ENCODE results near the gene CEND1. TPM values are rescaled to one million over a fixed set of nuclear protein-coding genes. Genes with fewer than 3 reads are reported as not detected.

The CEND1 gene
- total RNA-seq, 1 donor from 2014 or later: 0.27 TPM

GRCh38 chr11:786235-787083 lies 3.4 kb downstream of the CEND1 start:
- TF ChIP-seq CTCF (IDR thresholded peaks at IDR 0.05): no peak
- Mint-ChIP-seq H3K4me1 (ENCODE audit: unreplicated experiment) (peaks cover 15% of the 10 kb centered on the region), H3K27ac (ENCODE audit: unreplicated experiment) (no peak overlapping the region), H3K9me3 (ENCODE audit: unreplicated experiment) (no peaks in the 10 kb centered on the region), H3K4me3 (ENCODE audit: unreplicated experiment) (no peak overlapping the region), H3K27me3 (ENCODE audit: unreplicated experiment) (no peaks in the 10 kb centered on the region), H3K36me3 (ENCODE audit: unreplicated experiment) (peaks cover 3% of the 10 kb centered on the region)
- no peak for DNase-seq (ENCODE audit: extremely low spot score, unreplicated experiment)

- peak; percentile 85 for TF ChIP-seq CTCF (IDR thresholded peaks at IDR 0.05)
- peak; percentile 91 for DNase-seq (ENCODE audit: extremely low spot score, unreplicated experiment)
- Mint-ChIP-seq H3K4me3 (ENCODE audit: unreplicated experiment) (no peak overlapping the region), H3K4me1 (ENCODE audit: unreplicated experiment) (peaks cover 12% of the 10 kb centered on the region), H3K27me3 (ENCODE audit: unreplicated experiment) (no peaks in the 10 kb centered on the region), H3K27ac (ENCODE audit: unreplicated experiment) (peak overlapping the region; percentile 80), H3K9me3 (ENCODE audit: unreplicated experiment) (no peaks in the 10 kb centered on the region), H3K36me3 (ENCODE audit: unreplicated experiment) (peaks cover 3% of the 10 kb centered on the region)
Measured at GRCh38 chr11:783581-784015, 6.3 kb downstream of the CEND1 start.

- no peaks in the 10 kb centered on the region for H3K27me3 Mint-ChIP-seq (ENCODE audit: unreplicated experiment)
- DNase-seq (ENCODE audit: extremely low spot score, unreplicated experiment): no peak
- peak overlapping the region; percentile 80 for H3K27ac Mint-ChIP-seq (ENCODE audit: unreplicated experiment)
- H3K36me3 Mint-ChIP-seq (ENCODE audit: unreplicated experiment): peaks cover 3% of the 10 kb centered on the region
- no peak overlapping the region for H3K4me3 Mint-ChIP-seq (ENCODE audit: unreplicated experiment)
- TF ChIP-seq CTCF (IDR thresholded peaks at IDR 0.05): no peak
- H3K9me3 Mint-ChIP-seq (ENCODE audit: unreplicated experiment): no peaks in the 10 kb centered on the region
- H3K4me1 Mint-ChIP-seq (ENCODE audit: unreplicated experiment): peaks cover 12% of the 10 kb centered on the region
Measured at GRCh38 chr11:782264-783174, 7.4 kb downstream of the CEND1 start.

GRCh38 chr11:779955-780532 lies 9.8 kb downstream of the CEND1 start:
- H3K27ac Mint-ChIP-seq (ENCODE audit: unreplicated experiment): no peak overlapping the region
- peaks cover 3% of the 10 kb centered on the region for H3K36me3 Mint-ChIP-seq (ENCODE audit: unreplicated experiment)
- no peaks in the 10 kb centered on the region for H3K9me3 Mint-ChIP-seq (ENCODE audit: unreplicated experiment)
- TF ChIP-seq CTCF (IDR thresholded peaks at IDR 0.05): no peak
- DNase-seq (ENCODE audit: extremely low spot score, unreplicated experiment): no peak
- peaks cover 26% of the 10 kb centered on the region for H3K4me1 Mint-ChIP-seq (ENCODE audit: unreplicated experiment)
- H3K27me3 Mint-ChIP-seq (ENCODE audit: unreplicated experiment): no peaks in the 10 kb centered on the region
- no peak overlapping the region for H3K4me3 Mint-ChIP-seq (ENCODE audit: unreplicated experiment)
